WTC11 (cell line): ENCODE measurements around the gene SCGB1C1. TPM values are rescaled to one million over a fixed set of nuclear protein-coding genes. Genes with fewer than 3 reads are reported as not detected.
"Not testable (repeated sequence)": the region's sequence is repeated elsewhere in the genome, so short reads cannot be mapped to it uniquely, and the experiment has no call there.

Experiments
- ATAC-seq: fragments of 200-7000 bp; cut with Tn5 transposase; 2 replicates; pipeline ENCODE4 v1.10.0; 2021; ENCODE audit warnings: mild to moderate bottlenecking, moderate library complexity
- Bru-seq: library from RNA; stranded (reverse); fragments of 400-500 nt; gene quantifications from one replicate; lab custom pipeline; 2021; lab: Mats Ljungman, UMichigan
- CTCF ChIA-PET: fragments of 300-600 bp; sonication (Branson Sonifier 250); formaldehyde crosslinking; loops from one replicate; lab custom pipeline; 2021; ENCODE audit warnings: antibody characterized with exemption; lab: Charles Lee
- POLR2A ChIA-PET: fragments of 350-600 bp; sonication (Branson Sonifier 250); formaldehyde crosslinking; loops from one replicate; lab custom pipeline; 2021; ENCODE audit warnings: antibody characterized with exemption; lab: Charles Lee
- DNase-seq: peaks from one replicate; pipeline ENCODE4 v3.0.0; 2021; ENCODE audit warnings: low spot score
- H3K27ac Mint-ChIP-seq: 2 replicates; pipeline ENCODE4 v1.8.0; 2021; ENCODE audit warnings: mixed read lengths
- H3K27me3 Mint-ChIP-seq: 2 replicates; pipeline ENCODE4 v1.8.0; 2021; ENCODE audit warnings: low read depth, mild to moderate bottlenecking, moderate library complexity, mixed read lengths
- H3K36me3 Mint-ChIP-seq: 2 replicates; pipeline ENCODE4 v1.8.0; 2021; ENCODE audit warnings: mixed read lengths
- H3K4me1 Mint-ChIP-seq: 2 replicates; pipeline ENCODE4 v1.8.0; 2022; ENCODE audit warnings: mixed read lengths
- H3K4me3 Mint-ChIP-seq: 2 replicates; pipeline ENCODE4 v1.8.0; 2021; ENCODE audit warnings: mild to moderate bottlenecking, moderate library complexity, mixed read lengths
- H3K9me3 Mint-ChIP-seq: 2 replicates; pipeline ENCODE4 v1.8.0; 2021; ENCODE audit warnings: mixed read lengths
- CTCF ChIP-seq: fragments of 200-600 bp; IDR thresholded peaks from 2 replicates; pipeline ENCODE4 v1.8.0; 2022; ENCODE audit warnings: antibody characterized with exemption
- long read RNA-seq, 3 experiments: library from RNA in 1 of 3; library from capped mRNA in 1 of 3; library from polyadenylated mRNA in 1 of 3; unstranded in 2 of 3; stranded (forward) in 1 of 3; transcript quantifications; one replicate each; pipeline ENCODE4 v2.0.0, GENCODE V29; 2021
- total RNA-seq: library from RNA; stranded (reverse); gene quantifications from 3 replicates; pipeline ENCODE4 v1.2.3, GENCODE V29; 2021

The SCGB1C1 gene
- total RNA-seq (not detected in 3 replicates), Bru-seq, nascent RNA (not detected)
- long read RNA-seq, experiment 1, result 0 reads
- long read RNA-seq, experiment 2, result 0 reads
- long read RNA-seq, experiment 3, result 0 reads

GRCh38 chr11:192674-193128, at the start of gene SCGB1C1:
Gene SCGB1C1, plus strand, starts transcription at chr11:193078. Its CDS starts 22 bp downstream, at chr11:193100.
- DNase-seq, CTCF ChIA-PET, POLR2A ChIA-PET, H3K4me3 Mint-ChIP-seq, H3K27ac Mint-ChIP-seq, H3K27me3 Mint-ChIP-seq, ATAC-seq, H3K36me3 Mint-ChIP-seq, H3K4me1 Mint-ChIP-seq, H3K9me3 Mint-ChIP-seq: not testable (repeated sequence)

GRCh38 chr11:180242-180641, 12.6 kb upstream of the SCGB1C1 start:
- POLR2A ChIA-PET, CTCF ChIA-PET, ATAC-seq, DNase-seq, H3K27me3 Mint-ChIP-seq, H3K4me1 Mint-ChIP-seq, H3K27ac Mint-ChIP-seq, H3K36me3 Mint-ChIP-seq, H3K9me3 Mint-ChIP-seq, H3K4me3 Mint-ChIP-seq: not testable (repeated sequence)

GRCh38 chr11:189200-189783, 3.6 kb upstream of the SCGB1C1 start:
- H3K27ac Mint-ChIP-seq, H3K9me3 Mint-ChIP-seq, H3K4me3 Mint-ChIP-seq, CTCF ChIA-PET, POLR2A ChIA-PET, H3K27me3 Mint-ChIP-seq, H3K36me3 Mint-ChIP-seq, H3K4me1 Mint-ChIP-seq, ATAC-seq: not testable (repeated sequence)
- DNase-seq, result peak; percentile 8

GRCh38 chr11:189843-190311, 3.0 kb upstream of the SCGB1C1 start:
- H3K36me3 Mint-ChIP-seq, H3K9me3 Mint-ChIP-seq, H3K27ac Mint-ChIP-seq, H3K4me1 Mint-ChIP-seq, CTCF ChIA-PET, H3K4me3 Mint-ChIP-seq, H3K27me3 Mint-ChIP-seq, POLR2A ChIA-PET: not testable (repeated sequence)
- DNase-seq (peak; percentile 8), ATAC-seq (peak; percentile 70)
- peak; percentile 40; the same call in 1 of the 2 replicates for TF ChIP-seq CTCF

GRCh38 chr11:190546-190945, 2.3 kb upstream of the SCGB1C1 start:
- H3K27me3 Mint-ChIP-seq, H3K4me1 Mint-ChIP-seq, H3K27ac Mint-ChIP-seq, CTCF ChIA-PET, H3K36me3 Mint-ChIP-seq, DNase-seq, ATAC-seq, H3K9me3 Mint-ChIP-seq, POLR2A ChIA-PET, H3K4me3 Mint-ChIP-seq: not testable (repeated sequence)

GRCh38 chr11:191490-192478, 1.1 kb upstream of the SCGB1C1 start:
- H3K4me3 Mint-ChIP-seq, H3K9me3 Mint-ChIP-seq, H3K27me3 Mint-ChIP-seq, CTCF ChIA-PET, H3K36me3 Mint-ChIP-seq, POLR2A ChIA-PET, H3K27ac Mint-ChIP-seq, H3K4me1 Mint-ChIP-seq: not testable (repeated sequence)
- ATAC-seq, result peak; percentile 75
- DNase-seq, result peak; percentile 46

GRCh38 chr11:193481-193880, 603 bp downstream of the SCGB1C1 start:
- H3K27me3 Mint-ChIP-seq, ATAC-seq, H3K9me3 Mint-ChIP-seq, DNase-seq, H3K36me3 Mint-ChIP-seq, H3K27ac Mint-ChIP-seq, POLR2A ChIA-PET, H3K4me3 Mint-ChIP-seq, H3K4me1 Mint-ChIP-seq, CTCF ChIA-PET: not testable (repeated sequence)
